Keratinocyte (primary cell): ENCODE measurements around the gene AFDN. TPM values are rescaled to one million over a fixed set of nuclear protein-coding genes. Genes with fewer than 3 reads are reported as not detected.

Experiments used
- DNase-seq: peaks from one replicate; pipeline ENCODE4 v3.0.0-alpha.2; 2011; ENCODE audit warnings: low read depth, missing footprints, low spot score
- FAIRE-seq: peaks from 2 replicates; lab custom pipeline; 2011; peaks lifted over from hg19 to GRCh38; lab: Jason Lieb, UNC
- H2AFZ ChIP-seq: 2 replicates; pipeline ENCODE4 v1.6.0; 2012; ENCODE audit warnings: low read length, control low read depth, inconsistent platforms; ENCODE audit not compliant: control insufficient read depth
- H3K27ac ChIP-seq: 2 replicates; pipeline ENCODE4 v1.5.1; 2011; ENCODE audit warnings: low read length; ENCODE audit not compliant: control insufficient read depth, insufficient read depth
- H3K27me3 ChIP-seq: 3 replicates; pipeline ENCODE4 v1.6.0; 2011; ENCODE audit warnings: low read length; ENCODE audit not compliant: control insufficient read depth, insufficient read depth; ENCODE audit errors: extremely low read depth
- H3K36me3 ChIP-seq, 2 experiments: 2 replicates in 1 of 2; 3 replicates in 1 of 2; pipeline ENCODE4 v1.5.1; 2011; ENCODE audit warnings: low read length in 2 of 2, mild to moderate bottlenecking in 1 of 2; ENCODE audit not compliant: control insufficient read depth in 2 of 2, insufficient read depth in 2 of 2; ENCODE audit errors: extremely low read depth in 1 of 2
- H3K4me1 ChIP-seq: 3 replicates; pipeline ENCODE4 v1.5.1; 2011; ENCODE audit warnings: low read length; ENCODE audit not compliant: control insufficient read depth, insufficient read depth; ENCODE audit errors: extremely low read depth
- H3K4me2 ChIP-seq: 3 replicates; pipeline ENCODE4 v1.6.0; 2011; ENCODE audit warnings: low read depth, low read length; ENCODE audit not compliant: control insufficient read depth, insufficient read depth; ENCODE audit errors: extremely low read depth
- H3K4me3 ChIP-seq, 3 experiments: fragments of 200-600 bp in 1 of 3; sonication (generic) in 1 of 3; 2 replicates in 2 of 3; 3 replicates in 1 of 3; pipeline ENCODE4 v1.5.1; 2011 to 2016; ENCODE audit warnings: low read length in 3 of 3, mild to moderate bottlenecking in 3 of 3, control low read depth in 2 of 3, inconsistent platforms in 1 of 3, low read depth in 1 of 3, mixed read lengths in 1 of 3, mixed run types in 1 of 3, moderate library complexity in 1 of 3; ENCODE audit not compliant: control insufficient read depth in 2 of 3, insufficient read depth in 2 of 3; ENCODE audit errors: extremely low read depth in 1 of 3
- H3K79me2 ChIP-seq: 2 replicates; pipeline ENCODE4 v1.6.0; 2012; ENCODE audit warnings: low read length; ENCODE audit not compliant: control insufficient read depth, insufficient read depth
- H3K9ac ChIP-seq: 3 replicates; pipeline ENCODE4 v1.6.0; 2011; ENCODE audit warnings: low read length; ENCODE audit not compliant: control insufficient read depth, insufficient read depth; ENCODE audit errors: extremely low read depth
- H3K9me1 ChIP-seq: 3 replicates; pipeline ENCODE4 v1.6.0; 2011; ENCODE audit warnings: low read length; ENCODE audit not compliant: control insufficient read depth, insufficient read depth; ENCODE audit errors: extremely low read depth
- H3K9me3 ChIP-seq: 2 replicates; pipeline ENCODE4 v1.5.1; 2012; ENCODE audit warnings: low read depth, low read length; ENCODE audit not compliant: control insufficient read depth
- H4K20me1 ChIP-seq: 3 replicates; pipeline ENCODE4 v1.6.0; 2011; ENCODE audit warnings: low read length; ENCODE audit not compliant: control insufficient read depth, insufficient read depth; ENCODE audit errors: extremely low read depth
- CTCF ChIP-seq, 3 experiments: IDR thresholded peaks in 1 of 3; conservative IDR thresholded peaks in 1 of 3; optimal IDR thresholded peaks in 1 of 3; 2 replicates in 2 of 3; 3 replicates in 1 of 3; pipeline versions ENCODE3 to v1.5.1; 2011; ENCODE audit warnings: low read length in 3 of 3, mild to moderate bottlenecking in 3 of 3, moderate library complexity in 2 of 3, control low read depth in 1 of 3, inconsistent platforms in 1 of 3; ENCODE audit not compliant: insufficient read depth in 2 of 3; ENCODE audit errors: extremely low read depth in 1 of 3
- EZH2 ChIP-seq: IDR thresholded peaks from one replicate; pipeline ENCODE4 v1.6.1; 2012; ENCODE audit warnings: inconsistent platforms, mild to moderate bottlenecking, low read length, moderate library complexity
- dilution Hi-C: fragments of 300-500 bp; cut with MboI; formaldehyde crosslinking; loops from one replicate; pipeline ENCODE4 v1.7.0; 2020; ENCODE audit warnings: low sequenced_read_pairs; ENCODE audit not compliant: extremely low pct_ligation_motif_present
- polyA plus RNA-seq, 5 experiments: library from polyadenylated mRNA; depleted of rRNA in 3 of 5; stranded (reverse) in 3 of 5; stranded (forward) in 1 of 5; unstranded in 1 of 5; fragments of >200 nt; gene quantifications; 1 replicate in 1 of 5; 2 replicates in 3 of 5; 3 replicates in 1 of 5; pipeline versions ENCODE4 v1.2.1 to v1.2.3, GENCODE V29; 2011 to 2012; ENCODE audit warnings: missing spikeins in 2 of 5, low read depth in 1 of 5, low replicate concordance in 1 of 5

The AFDN gene
- polyA plus RNA-seq, 1 donor (not counting 4 experiments of a cell fraction or from before 2014, with no cell fraction given) = 46.5 TPM

GRCh38 chr6:167811442-167812087 lies 15.1 kb upstream of the AFDN start:
- H3K9ac ChIP-seq = no peak overlapping the region
- dilution Hi-C loops = no loop called here
- H3K4me3 ChIP-seq = no peak overlapping the region
- H3K4me1 ChIP-seq = no peaks in the 10 kb centered on the region
- H3K9me1 ChIP-seq = no peaks in the 10 kb centered on the region
- H3K4me2 ChIP-seq = no peak overlapping the region
- H3K9me3 ChIP-seq = no peaks in the 10 kb centered on the region
- H3K36me3 ChIP-seq = no peaks in the 10 kb centered on the region
- no peak overlapping the region for H3K27ac ChIP-seq
- no peaks in the 10 kb centered on the region for H3K79me2 ChIP-seq
- FAIRE-seq = no peak
- H2AFZ ChIP-seq = no peak overlapping the region
- TF ChIP-seq CTCF (optimal IDR thresholded peaks at IDR 0.05 in 1 of 3, IDR thresholded peaks at IDR 0.05 in 1 of 3, conservative IDR thresholded peaks at IDR 0.05 in 1 of 3; ENCODE audit: extremely low read depth in 1 of 3, insufficient read depth in 2 of 3, low read length in 3 of 3) (no peak), EZH2 (no peak)
- no peaks in the 10 kb centered on the region for H4K20me1 ChIP-seq
- no peak for DNase-seq
- peaks cover 11% of the 10 kb centered on the region for H3K27me3 ChIP-seq

- no peaks in the 10 kb centered on the region for H3K4me1 ChIP-seq
- peaks cover 9% of the 10 kb centered on the region for H3K27me3 ChIP-seq
- H3K79me2 ChIP-seq = no peaks in the 10 kb centered on the region
- no peak overlapping the region for H3K4me3 ChIP-seq
- no peak overlapping the region for H2AFZ ChIP-seq
- DNase-seq (no peak), FAIRE-seq (no peak)
- no peaks in the 10 kb centered on the region for H3K36me3 ChIP-seq
- H3K4me2 ChIP-seq = no peak overlapping the region
- no peak for TF ChIP-seq EZH2
- no peak for TF ChIP-seq CTCF (optimal IDR thresholded peaks at IDR 0.05 in 1 of 3, IDR thresholded peaks at IDR 0.05 in 1 of 3, conservative IDR thresholded peaks at IDR 0.05 in 1 of 3; ENCODE audit: extremely low read depth in 1 of 3, insufficient read depth in 2 of 3, low read length in 3 of 3)
- dilution Hi-C loops = no loop called here
- no peaks in the 10 kb centered on the region for H3K9me3 ChIP-seq
- no peak overlapping the region for H3K27ac ChIP-seq
- no peaks in the 10 kb centered on the region for H3K9me1 ChIP-seq
- no peak overlapping the region for H3K9ac ChIP-seq
- no peaks in the 10 kb centered on the region for H4K20me1 ChIP-seq
Observed at GRCh38 chr6:167812088-167812487, 14.6 kb upstream of the AFDN start.
